Keratinocyte (primary cell): Measurements from ENCODE around the gene SCAANT1.

Experiments
- CTCF ChIP-seq, 3 experiments: IDR thresholded peaks in 1 of 3; conservative IDR thresholded peaks in 1 of 3; optimal IDR thresholded peaks in 1 of 3; 2 replicates in 2 of 3; 3 replicates in 1 of 3; pipeline versions ENCODE3 to v1.5.1; 2011; ENCODE audit warnings: low read length in 3 of 3, mild to moderate bottlenecking in 3 of 3, moderate library complexity in 2 of 3, control low read depth in 1 of 3, inconsistent platforms in 1 of 3; ENCODE audit not compliant: insufficient read depth in 2 of 3; ENCODE audit errors: extremely low read depth in 1 of 3
- EZH2 ChIP-seq: IDR thresholded peaks from one replicate; pipeline ENCODE4 v1.6.1; 2012; ENCODE audit warnings: inconsistent platforms, mild to moderate bottlenecking, low read length, moderate library complexity

- TF ChIP-seq EZH2 (no peak), CTCF (optimal IDR thresholded peaks at IDR 0.05 in 1 of 3, IDR thresholded peaks at IDR 0.05 in 1 of 3, conservative IDR thresholded peaks at IDR 0.05 in 1 of 3; ENCODE audit: extremely low read depth in 1 of 3, insufficient read depth in 2 of 3, low read length in 3 of 3) (no peak)
These were observed 9.7 kb upstream of the SCAANT1 start for GRCh38 chr3:63921741-63922482.
